Thyroid gland (tissue), 4 donors: ENCODE data around the gene AGBL5. TPM values are rescaled to one million over a fixed set of nuclear protein-coding genes. Genes with fewer than 3 reads are reported as not detected.
"Not testable (repeated sequence)": the region's sequence is repeated elsewhere in the genome, so short reads cannot be mapped to it uniquely, and the experiment has no call there.

Source experiments
- DNase-seq, 2 donors: peaks; one replicate each; pipeline ENCODE4 v3.0.0-alpha.2; 2019
- H3K27ac ChIP-seq, 3 donors: fragments of 200-600 bp; sonication (generic); 1 replicate in 2 of 3; 2 replicates in 1 of 3; pipeline ENCODE4 v1.5.1; 2016 to 2019; ENCODE audit warnings: mild to moderate bottlenecking in 1 of 3, moderate library complexity in 1 of 3
- H3K27me3 ChIP-seq: fragments of 200-600 bp; sonication (generic); one replicate; pipeline ENCODE4 v1.5.1; 2019
- H3K36me3 ChIP-seq, 2 donors: fragments of 200-600 bp; sonication (generic); one replicate each; pipeline ENCODE4 v1.5.1; 2016 to 2019
- H3K4me1 ChIP-seq, 2 donors: fragments of 200-600 bp; sonication (generic); one replicate each; pipeline ENCODE4 v1.5.1; 2017 to 2019
- H3K4me3 ChIP-seq, 3 donors: fragments of 200-600 bp; sonication (generic); replicated peaks in 1 of 3; 1 replicate in 2 of 3; 2 replicates in 1 of 3; pipeline ENCODE4 v1.5.1; 2016; ENCODE audit warnings: mild to moderate bottlenecking in 1 of 3
- H3K9me3 ChIP-seq: fragments of 200-600 bp; sonication (generic); one replicate; pipeline ENCODE4 v1.5.1; 2017
- CTCF ChIP-seq, 6 experiments: fragments of 200-600 bp in 3 of 6; fragments of 450-650 bp in 3 of 6; sonication (generic) in 3 of 6; IDR thresholded peaks; one replicate each; pipeline ENCODE4 v1.5.1; 2016 to 2019; ENCODE audit warnings: antibody characterized with exemption in 6 of 6, mild to moderate bottlenecking in 2 of 6, inconsistent platforms in 1 of 6, moderate library complexity in 1 of 6
- POLR2A ChIP-seq, 2 donors: fragments of 450-650 bp; IDR thresholded peaks; one replicate each; pipeline ENCODE4 v1.6.1; 2017; ENCODE audit warnings: antibody characterized with exemption in 2 of 2, mild to moderate bottlenecking in 2 of 2, moderate library complexity in 1 of 2
- WGBS, 2 donors: methylation state at CpG; one replicate each; pipeline ENCODE4 v1.1.5; 2017; 5-methylcytosine and 5-hydroxymethylcytosine counted together
- intact Hi-C: fragments of 100-400 bp; cut with DNase I; formaldehyde crosslinking; loops from one replicate; pipeline ENCODE4 v1.15.1; 2023
- total RNA-seq, 4 donors: library from RNA; depleted of rRNA; stranded (reverse); fragments of >200 nt; gene quantifications; one replicate each; pipeline ENCODE4 v1.2.3, GENCODE V29; 2016

The AGBL5 gene
- total RNA-seq, 4 donors from 2014 or later, result 29.1 to 40.0 (median 31.6) TPM

DNA sequence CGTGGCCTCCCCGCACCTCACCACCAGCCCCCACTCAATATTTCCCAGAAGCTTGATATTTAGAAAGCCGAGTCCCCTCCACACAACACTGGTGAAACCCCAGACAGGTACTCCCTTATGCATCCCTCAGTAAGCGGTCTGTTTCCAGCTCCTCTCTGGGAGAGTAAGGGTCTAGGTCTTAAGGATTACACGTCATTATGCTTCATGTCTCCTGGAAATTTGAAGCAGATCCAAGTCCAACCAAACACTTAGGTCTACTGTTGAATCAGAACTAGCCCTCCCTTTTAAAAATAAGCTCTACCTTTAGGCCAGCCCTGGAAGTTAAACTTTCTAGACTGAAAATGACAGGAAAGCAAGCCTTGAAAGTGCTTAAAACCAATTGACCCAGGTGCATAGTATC is 21.5 kb downstream of the AGBL5 start:
- DNase-seq, result no peak
- TF ChIP-seq CTCF (IDR thresholded peaks at IDR 0.05) (no peak), POLR2A (IDR thresholded peaks at IDR 0.05) (no peak)
- Histone ChIP-seq H3K9me3 (no peaks in the 10 kb centered on the region), H3K4me1 (peaks cover 21 to 37% of the 10 kb centered on the region in 2 donors), H3K36me3 (peaks cover 0 to 5% of the 10 kb centered on the region in 2 donors), H3K27ac (peak overlapping the region in 2 of 3 donors; percentile 44 to 81), H3K4me3 (no peak overlapping the region), H3K27me3 (no peaks in the 10 kb centered on the region)
- intact Hi-C loops, result loop anchor here (5.0 kb wide), 1 partner anchor 41 kb away; the partner anchor contains the start of gene TMEM214
- 72 to 76% methylated on average over 5 of the region's 5 CpGs for WGBS, 2 donors

- H3K4me1 ChIP-seq, result peaks cover 21 to 36% of the 10 kb centered on the region in 2 donors
- intact Hi-C loops, result loop anchor here (5.0 kb wide), 1 partner anchor 41 kb away; the partner anchor contains the start of gene TMEM214
- no peaks in the 10 kb centered on the region for H3K9me3 ChIP-seq
- H3K27ac ChIP-seq, result no peak overlapping the region
- H3K36me3 ChIP-seq, result peaks cover 0 to 3% of the 10 kb centered on the region in 2 donors
- TF ChIP-seq POLR2A (IDR thresholded peaks at IDR 0.05) (no peak), CTCF (IDR thresholded peaks at IDR 0.05) (no peak)
- no peak overlapping the region for H3K4me3 ChIP-seq
- 60 to 79% methylated on average over 2 of the region's 2 CpGs for WGBS, 2 donors
- DNase-seq, result no peak
- H3K27me3 ChIP-seq, result no peaks in the 10 kb centered on the region
These were observed 22.3 kb downstream of the AGBL5 start for GRCh38 chr2:27073782-27074181.

DNA sequence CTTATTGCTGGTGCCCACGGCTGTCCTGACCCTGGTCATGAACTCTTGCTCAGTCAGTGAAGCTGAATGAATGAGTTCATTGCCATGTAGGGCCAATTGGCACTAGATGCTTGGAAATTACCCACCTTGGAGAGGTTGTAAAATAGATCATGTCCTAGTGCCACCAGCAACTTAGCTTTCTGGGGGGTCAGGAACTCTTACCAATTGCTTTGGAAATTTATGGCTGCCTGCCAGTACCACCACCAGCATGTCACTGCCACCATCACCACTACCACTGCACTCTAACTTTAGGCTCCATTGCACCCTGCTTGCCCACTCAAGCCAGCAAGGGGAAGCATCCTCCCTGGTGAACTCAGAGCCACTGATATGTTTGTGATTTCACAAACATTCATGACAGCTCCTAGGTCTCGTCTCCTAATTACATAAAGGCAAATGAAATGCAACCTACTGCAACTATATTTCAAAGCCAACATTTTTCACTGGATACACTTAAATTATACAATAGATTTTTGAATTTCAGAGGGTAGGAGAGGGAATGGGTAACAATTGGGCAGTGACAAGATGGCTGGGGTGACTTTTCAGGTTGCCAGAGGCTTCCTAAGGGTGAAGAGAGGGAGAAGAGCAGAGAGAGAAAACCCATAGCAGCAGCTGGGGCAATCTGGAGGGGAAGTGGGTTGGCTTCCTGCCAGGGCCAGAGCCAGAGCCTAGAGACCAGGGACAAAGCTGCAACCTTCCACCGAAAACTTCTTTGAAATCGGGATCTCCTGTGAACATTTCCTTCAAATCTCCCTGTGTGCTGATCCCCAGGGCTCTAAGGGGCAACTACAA is 23.5 kb downstream of the AGBL5 start:
- H3K4me3 ChIP-seq, result no peak overlapping the region
- 45 to 52% methylated on average over 4 of the region's 4 CpGs for WGBS, 2 donors
- H3K27ac ChIP-seq, result no peak overlapping the region
- H3K27me3 ChIP-seq, result no peaks in the 10 kb centered on the region
- H3K36me3 ChIP-seq, result no peaks in the 10 kb centered on the region
- H3K9me3 ChIP-seq, result no peaks in the 10 kb centered on the region
- intact Hi-C loops, result loop anchor here (5.0 kb wide), 1 partner anchor 43 kb away; the partner anchor contains the start of gene TMEM214
- TF ChIP-seq CTCF (IDR thresholded peaks at IDR 0.05), result no peak
- TF ChIP-seq POLR2A (IDR thresholded peaks at IDR 0.05), result no peak
- peaks cover 17 to 24% of the 10 kb centered on the region in 2 donors for H3K4me1 ChIP-seq
- peak; percentile 26 to 29 for DNase-seq

- H3K27me3 ChIP-seq, DNase-seq, H3K36me3 ChIP-seq, H3K4me3 ChIP-seq, H3K27ac ChIP-seq, intact Hi-C loops, H3K9me3 ChIP-seq: not testable (repeated sequence)
- H3K4me1 ChIP-seq, result peaks cover 13 to 18% of the 10 kb centered on the region in 2 donors
- 73 to 78% methylated on average over 6 of the region's 6 CpGs for WGBS, 2 donors
These were observed 24.1 kb downstream of the AGBL5 start for GRCh38 chr2:27075566-27075871.

- WGBS, 2 donors, result 84 to 87% methylated on average over 4 of the region's 4 CpGs
- Histone ChIP-seq H3K27ac (no peak overlapping the region), H3K9me3 (no peaks in the 10 kb centered on the region), H3K36me3 (no peaks in the 10 kb centered on the region), H3K27me3 (no peaks in the 10 kb centered on the region), H3K4me3 (no peak overlapping the region), H3K4me1 (peaks cover 13 to 23% of the 10 kb centered on the region in 2 donors)
- DNase-seq, result no peak
- TF ChIP-seq POLR2A (IDR thresholded peaks at IDR 0.05), result no peak
- TF ChIP-seq CTCF (IDR thresholded peaks at IDR 0.05), result no peak
- intact Hi-C loops, result no loop called here
These were observed 24.9 kb downstream of the AGBL5 start for GRCh38 chr2:27076323-27076722.
